Kidney (tissue), 14 donors: ENCODE measurements around the gene LRRC10. TPM values are rescaled to one million over a fixed set of nuclear protein-coding genes. Genes with fewer than 3 reads are reported as not detected.

Source experiments
- DNase-seq, 5 donors: peaks; one replicate each; pipeline ENCODE4 v3.0.0-alpha.2; 2013 to 2020
- FAIRE-seq: peaks from 2 replicates; lab custom pipeline; 2012; peaks lifted over from hg19 to GRCh38; lab: Jason Lieb, UNC
- H3K27ac ChIP-seq, 2 donors: one replicate each; pipeline ENCODE4 v1.7.0; 2013; ENCODE audit warnings: low read depth in 2 of 2, low read length in 2 of 2, inconsistent platforms in 1 of 2
- H3K27me3 ChIP-seq: one replicate; pipeline ENCODE4 v1.7.1; 2013; ENCODE audit warnings: low read length, inconsistent platforms; ENCODE audit not compliant: control insufficient read depth, insufficient read depth
- H3K36me3 ChIP-seq, 3 donors: one replicate each; pipeline versions ENCODE4 v1.7.0 to v1.7.1; 2013; ENCODE audit warnings: low read length in 3 of 3, control low read depth in 1 of 3, inconsistent platforms in 1 of 3; ENCODE audit not compliant: insufficient read depth in 3 of 3, control insufficient read depth in 2 of 3
- H3K4me1 ChIP-seq, 3 donors: one replicate each; pipeline versions ENCODE4 v1.7.0 to v1.7.1; 2013; ENCODE audit warnings: low read length in 3 of 3, inconsistent platforms in 1 of 3, low read depth in 1 of 3; ENCODE audit not compliant: control insufficient read depth in 2 of 3, insufficient read depth in 2 of 3
- H3K4me3 ChIP-seq, 3 donors: one replicate each; pipeline versions ENCODE4 v1.7.0 to v1.8.1; 2013; ENCODE audit warnings: low read length in 3 of 3, control low read depth in 1 of 3, inconsistent platforms in 1 of 3
- H3K9ac ChIP-seq, 3 donors: one replicate each; pipeline versions ENCODE4 v1.7.0 to v1.7.1; 2013; ENCODE audit warnings: low read length in 3 of 3, control low read depth in 1 of 3, inconsistent platforms in 1 of 3
- H3K9me3 ChIP-seq, 3 donors: one replicate each; pipeline versions ENCODE4 v1.7.0 to v1.7.1; 2013; ENCODE audit warnings: low read length in 3 of 3, control low read depth in 1 of 3, inconsistent platforms in 1 of 3; ENCODE audit not compliant: control insufficient read depth in 2 of 3, insufficient read depth in 1 of 3
- intact Hi-C: fragments of 100-400 bp; cut with DNase I; formaldehyde crosslinking; loops from one replicate; pipeline ENCODE4 v1.11.1; 2022
- polyA plus RNA-seq: library from polyadenylated mRNA; stranded (reverse); fragments of 350-450 nt; fragmentation: Illumina TruSeq; extraction: RNeasy Lipid Tissue Mini Kit (QIAGEN cat#74804); gene quantifications from one replicate; pipeline ENCODE4 v1.2.3, GENCODE V29; 2014; ENCODE audit warnings: low read depth, low replicate concordance; ENCODE audit not compliant: insufficient read depth
- total RNA-seq: library from RNA; stranded (reverse); fragmentation: NEBNext Ultra II Directional; extraction: Animal tissue kit (Norgen Biotek cat#: 25700); gene quantifications from one replicate; pipeline ENCODE4 v1.2.1, GENCODE V29; 2021
- TF ChIP-seq, protein P1 (sequence below): IDR thresholded peaks from 3 replicates; pipeline ENCODE4 v1.5.1; 2012; ENCODE audit warnings: mild to moderate bottlenecking, moderate library complexity, borderline replicate concordance; ENCODE audit not compliant: insufficient read depth; ENCODE audit errors: extremely low read depth
- donor health status: control.
- donor health status: control.
- donor health status: control.
- donor health status: control.
- donor health status: control.
- donor health status: DM: yes; HTN: yes; CAD: no.
- donor health status: Normal renal cell carcinoma (clear cell type).

Gene LRRC10
- total and polyA plus RNA-seq, 2 donors from 2014 or later, result not detected

DNA sequence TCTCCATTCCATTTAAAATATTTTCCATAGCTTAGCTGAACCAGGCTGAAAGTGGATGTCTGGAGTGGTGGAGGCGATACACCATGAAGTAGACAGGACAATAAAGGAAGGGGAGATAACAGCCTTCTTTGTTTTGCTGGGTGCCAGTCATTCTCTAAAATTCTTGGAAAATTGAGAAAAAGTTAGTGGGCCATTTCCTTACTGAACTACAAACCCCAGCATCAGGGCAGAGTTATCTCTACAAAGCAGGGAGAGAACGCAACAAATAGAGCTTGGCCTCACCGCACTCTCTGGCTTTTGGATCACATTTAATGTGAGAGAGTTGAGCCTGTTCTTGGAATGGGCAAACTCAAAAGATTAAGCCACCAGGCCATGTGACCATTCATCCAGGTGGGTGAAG lies 41.2 kb upstream of the LRRC10 start:
- FAIRE-seq (no peak), DNase-seq (no peak)
- Histone ChIP-seq H3K36me3 (no peaks in the 10 kb centered on the region), H3K27me3 (no peaks in the 10 kb centered on the region), H3K4me1 (no peaks in the 10 kb centered on the region), H3K9ac (no peak overlapping the region), H3K27ac (no peak overlapping the region), H3K4me3 (no peak overlapping the region), H3K9me3 (no peaks in the 10 kb centered on the region)
- TF ChIP-seq, protein P1, sequence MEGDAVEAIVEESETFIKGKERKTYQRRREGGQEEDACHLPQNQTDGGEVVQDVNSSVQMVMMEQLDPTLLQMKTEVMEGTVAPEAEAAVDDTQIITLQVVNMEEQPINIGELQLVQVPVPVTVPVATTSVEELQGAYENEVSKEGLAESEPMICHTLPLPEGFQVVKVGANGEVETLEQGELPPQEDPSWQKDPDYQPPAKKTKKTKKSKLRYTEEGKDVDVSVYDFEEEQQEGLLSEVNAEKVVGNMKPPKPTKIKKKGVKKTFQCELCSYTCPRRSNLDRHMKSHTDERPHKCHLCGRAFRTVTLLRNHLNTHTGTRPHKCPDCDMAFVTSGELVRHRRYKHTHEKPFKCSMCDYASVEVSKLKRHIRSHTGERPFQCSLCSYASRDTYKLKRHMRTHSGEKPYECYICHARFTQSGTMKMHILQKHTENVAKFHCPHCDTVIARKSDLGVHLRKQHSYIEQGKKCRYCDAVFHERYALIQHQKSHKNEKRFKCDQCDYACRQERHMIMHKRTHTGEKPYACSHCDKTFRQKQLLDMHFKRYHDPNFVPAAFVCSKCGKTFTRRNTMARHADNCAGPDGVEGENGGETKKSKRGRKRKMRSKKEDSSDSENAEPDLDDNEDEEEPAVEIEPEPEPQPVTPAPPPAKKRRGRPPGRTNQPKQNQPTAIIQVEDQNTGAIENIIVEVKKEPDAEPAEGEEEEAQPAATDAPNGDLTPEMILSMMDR, result no peak
- intact Hi-C loops, result no loop called here

GRCh38 chr12:69649529-69649928 lies 38.8 kb upstream of the LRRC10 start:
- FAIRE-seq, result no peak
- Histone ChIP-seq H3K9me3 (no peaks in the 10 kb centered on the region), H3K4me1 (no peaks in the 10 kb centered on the region), H3K36me3 (no peaks in the 10 kb centered on the region), H3K27ac (no peak overlapping the region), H3K9ac (no peak overlapping the region), H3K27me3 (no peaks in the 10 kb centered on the region), H3K4me3 (no peak overlapping the region)
- intact Hi-C loops, result no loop called here
- TF ChIP-seq, protein P1, result no peak
- DNase-seq, result no peak

- DNase-seq, result no peak
- Histone ChIP-seq H3K27me3 (no peaks in the 10 kb centered on the region), H3K36me3 (no peaks in the 10 kb centered on the region), H3K27ac (no peak overlapping the region), H3K4me1 (no peaks in the 10 kb centered on the region), H3K4me3 (no peak overlapping the region), H3K9ac (no peak overlapping the region), H3K9me3 (no peaks in the 10 kb centered on the region)
- TF ChIP-seq, protein P1, result no peak
- FAIRE-seq, result no peak
- intact Hi-C loops, result no loop called here
Measured at GRCh38 chr12:69648476-69648875, 37.8 kb upstream of the LRRC10 start.

DNA sequence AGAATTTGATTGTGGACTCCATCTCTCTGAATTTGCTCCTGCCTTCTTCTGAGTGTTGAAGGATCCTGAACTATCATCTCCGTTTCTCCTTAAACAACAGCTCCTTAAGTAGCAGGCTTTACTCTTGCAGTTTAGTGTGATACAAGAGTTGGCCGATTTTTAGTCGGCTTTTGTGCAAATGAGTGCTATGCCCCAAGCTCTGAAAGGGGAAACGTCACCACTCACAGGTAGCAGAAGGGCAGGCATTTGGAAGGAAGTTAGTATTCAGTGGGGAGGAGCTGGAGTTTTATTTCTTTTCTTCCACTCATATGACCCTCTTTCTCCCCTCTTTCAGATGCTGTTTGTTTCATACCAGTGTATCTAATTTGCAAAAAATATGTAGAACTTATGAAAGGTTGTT lies 36.5 kb upstream of the LRRC10 start:
- no peak overlapping the region for H3K27ac ChIP-seq
- FAIRE-seq, result no peak
- no peaks in the 10 kb centered on the region for H3K36me3 ChIP-seq
- no peak overlapping the region for H3K9ac ChIP-seq
- H3K4me3 ChIP-seq, result no peak overlapping the region
- no peaks in the 10 kb centered on the region for H3K4me1 ChIP-seq
- DNase-seq, result no peak
- TF ChIP-seq, protein P1, result no peak
- intact Hi-C loops, result no loop called here
- no peaks in the 10 kb centered on the region for H3K27me3 ChIP-seq
- no peaks in the 10 kb centered on the region for H3K9me3 ChIP-seq
